ENCODE measurements around the gene TMEM212.

Gene TMEM212

GRCh38 chr3:171842864-171843518, at the start of gene TMEM212:
TSS of gene TMEM212 (plus strand) at chr3:171843349. CDS start at chr3:171843384, 35 bp downstream.
- DNase-seq (ENCODE audit: low read depth in 2 of 2): no peak

- DNase-seq (ENCODE audit: low read depth in 2 of 2): no peak
These were observed 46.4 kb upstream of the TMEM212 start for GRCh38 chr3:171796625-171797264.

- no peak for DNase-seq (ENCODE audit: low read depth in 2 of 2)
These were observed 45.9 kb upstream of the TMEM212 start for GRCh38 chr3:171797265-171797679.

- DNase-seq (ENCODE audit: low read depth in 2 of 2): no peak
These were observed 45.3 kb upstream of the TMEM212 start for GRCh38 chr3:171797873-171798272.

- DNase-seq (ENCODE audit: low read depth in 2 of 2): no peak
These were observed 43.6 kb upstream of the TMEM212 start for GRCh38 chr3:171799501-171799900.

GRCh38 chr3:171801738-171802589, 41.2 kb upstream of the TMEM212 start:
- DNase-seq (ENCODE audit: low read depth in 2 of 2): peak; percentile 83 to 86

GRCh38 chr3:171802590-171802956, 40.6 kb upstream of the TMEM212 start:
- DNase-seq (ENCODE audit: low read depth in 2 of 2): no peak

GRCh38 chr3:171803044-171803443, 40.1 kb upstream of the TMEM212 start:
- DNase-seq (ENCODE audit: low read depth in 2 of 2): no peak

- no peak for DNase-seq (ENCODE audit: low read depth in 2 of 2)
These were observed 38.3 kb upstream of the TMEM212 start for GRCh38 chr3:171804618-171805389.

GRCh38 chr3:171805687-171806086, 37.5 kb upstream of the TMEM212 start:
- no peak for DNase-seq (ENCODE audit: low read depth in 2 of 2)

- DNase-seq (ENCODE audit: low read depth in 2 of 2): peak; percentile 78 to 81
These were observed 36.7 kb upstream of the TMEM212 start for GRCh38 chr3:171806200-171807128.

GRCh38 chr3:171807129-171807675, 35.9 kb upstream of the TMEM212 start:
- DNase-seq (ENCODE audit: low read depth in 2 of 2): no peak

- DNase-seq (ENCODE audit: low read depth in 2 of 2): no peak
These were observed 35.3 kb upstream of the TMEM212 start for GRCh38 chr3:171807806-171808205.

- DNase-seq (ENCODE audit: low read depth in 2 of 2): no peak
These were observed 33.6 kb upstream of the TMEM212 start for GRCh38 chr3:171809611-171809860.

GRCh38 chr3:171809861-171810628, 33.1 kb upstream of the TMEM212 start, which contains the start of gene PLD1:
TSS of gene PLD1 (minus strand) at chr3:171810483. CDS start at chr3:171738051, 72,432 bp downstream.
- DNase-seq (ENCODE audit: low read depth in 2 of 2): peak; percentile 87 to 90

GRCh38 chr3:171810629-171811294, 32.4 kb upstream of the TMEM212 start:
- no peak for DNase-seq (ENCODE audit: low read depth in 2 of 2)

- DNase-seq (ENCODE audit: low read depth in 2 of 2): peak; percentile 99 to 100
These were observed 31.7 kb upstream of the TMEM212 start for GRCh38 chr3:171811295-171811912.

- DNase-seq (ENCODE audit: low read depth in 2 of 2): peak in 1 of 2 experiments; percentile 51
These were observed 31.2 kb upstream of the TMEM212 start for GRCh38 chr3:171811913-171812335.

- DNase-seq (ENCODE audit: low read depth in 2 of 2): no peak
These were observed 30.3 kb upstream of the TMEM212 start for GRCh38 chr3:171812811-171813210.

All from fibroblast of skin of left quadriceps (primary cell).